Mononuclear cell (primary cell): Measurements from ENCODE around the gene OR51B2. TPM values are rescaled to one million over a fixed set of nuclear protein-coding genes. Genes with fewer than 3 reads are reported as not detected.
"Not testable (repeated sequence)": the region's sequence is repeated elsewhere in the genome, so short reads cannot be mapped to it uniquely, and the experiment has no call there.

ENCODE experiments used
- H3K27me3 ChIP-seq: 2 replicates; pipeline ENCODE4 v1.6.0; 2011; ENCODE audit warnings: low read length, control low read depth; ENCODE audit not compliant: insufficient read depth
- H3K4me1 ChIP-seq: 2 replicates; pipeline ENCODE4 v1.5.1; 2011; ENCODE audit warnings: mild to moderate bottlenecking, low read length, control low read depth; ENCODE audit not compliant: insufficient read depth
- H3K4me3 ChIP-seq: 2 replicates; pipeline ENCODE4 v1.5.1; 2011; ENCODE audit warnings: mild to moderate bottlenecking, low read length, moderate library complexity
- H3K9me3 ChIP-seq: 2 replicates; pipeline ENCODE4 v1.5.1; 2011; ENCODE audit warnings: low read depth, mild to moderate bottlenecking, control low read depth, low read length
- total RNA-seq: library from RNA; depleted of rRNA; stranded (reverse); fragments of >200 nt; gene quantifications from one replicate; pipeline ENCODE4 v1.2.3, GENCODE V29; 2012

OR51B2 gene
- total RNA-seq, 1 donor, result not detected

GRCh38 chr11:5339771-5340322 is 15.8 kb upstream of the OR51B2 start:
- Histone ChIP-seq H3K27me3 (no peaks in the 10 kb centered on the region), H3K9me3 (no peaks in the 10 kb centered on the region), H3K4me1 (no peaks in the 10 kb centered on the region), H3K4me3 (no peak overlapping the region)

DNA sequence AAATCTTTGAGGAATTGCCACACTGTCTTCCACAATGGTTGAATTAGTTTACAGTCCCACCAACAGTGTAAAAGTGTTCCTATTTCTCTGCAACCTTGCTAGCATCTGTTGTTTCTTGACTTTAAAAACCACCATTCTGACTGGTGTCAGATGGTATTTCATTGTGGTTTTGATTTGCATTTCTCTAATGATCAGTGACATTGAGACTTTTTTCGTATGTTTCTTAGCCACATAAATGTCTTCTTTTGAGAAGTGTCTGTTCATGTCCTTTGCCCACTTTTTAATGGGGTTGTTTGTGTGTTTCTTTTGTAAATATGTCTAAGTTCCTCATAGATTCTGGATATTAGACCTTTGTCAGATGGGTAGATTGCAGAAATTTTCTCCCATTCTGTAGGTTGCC is 13.2 kb upstream of the OR51B2 start:
- not testable (repeated sequence) for H3K4me3 ChIP-seq, H3K9me3 ChIP-seq, H3K4me1 ChIP-seq, H3K27me3 ChIP-seq

DNA sequence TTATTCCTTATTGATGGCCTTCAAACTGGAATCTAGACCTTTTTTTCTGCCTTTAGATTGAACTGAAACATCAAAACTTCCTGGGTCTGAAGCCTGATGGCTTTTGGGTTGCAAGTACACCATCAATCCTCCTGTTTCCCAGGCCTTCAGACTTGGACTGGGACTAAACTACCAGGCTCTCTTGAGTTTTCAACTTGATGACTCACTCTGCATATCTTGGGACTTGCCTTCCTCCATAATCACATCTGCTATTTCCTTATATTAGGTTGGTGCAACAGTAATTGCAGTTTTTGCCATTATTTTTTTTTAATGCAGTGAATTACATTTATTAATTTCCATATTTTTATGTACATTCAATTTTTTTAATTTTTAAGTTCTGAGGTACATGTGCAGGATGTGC is 12.2 kb upstream of the OR51B2 start:
- H3K9me3 ChIP-seq, result no peaks in the 10 kb centered on the region
- H3K4me3 ChIP-seq, result no peak overlapping the region
- no peaks in the 10 kb centered on the region for H3K4me1 ChIP-seq
- no peaks in the 10 kb centered on the region for H3K27me3 ChIP-seq

GRCh38 chr11:5335170-5335569 is 11.1 kb upstream of the OR51B2 start:
- Histone ChIP-seq H3K9me3 (no peaks in the 10 kb centered on the region), H3K27me3 (no peaks in the 10 kb centered on the region), H3K4me3 (no peak overlapping the region), H3K4me1 (no peaks in the 10 kb centered on the region)

- Histone ChIP-seq H3K4me3 (no peak overlapping the region), H3K27me3 (no peaks in the 10 kb centered on the region), H3K9me3 (no peaks in the 10 kb centered on the region), H3K4me1 (no peaks in the 10 kb centered on the region)
These were observed 6.8 kb downstream of the OR51B2 start for GRCh38 chr11:5317292-5317691.

DNA sequence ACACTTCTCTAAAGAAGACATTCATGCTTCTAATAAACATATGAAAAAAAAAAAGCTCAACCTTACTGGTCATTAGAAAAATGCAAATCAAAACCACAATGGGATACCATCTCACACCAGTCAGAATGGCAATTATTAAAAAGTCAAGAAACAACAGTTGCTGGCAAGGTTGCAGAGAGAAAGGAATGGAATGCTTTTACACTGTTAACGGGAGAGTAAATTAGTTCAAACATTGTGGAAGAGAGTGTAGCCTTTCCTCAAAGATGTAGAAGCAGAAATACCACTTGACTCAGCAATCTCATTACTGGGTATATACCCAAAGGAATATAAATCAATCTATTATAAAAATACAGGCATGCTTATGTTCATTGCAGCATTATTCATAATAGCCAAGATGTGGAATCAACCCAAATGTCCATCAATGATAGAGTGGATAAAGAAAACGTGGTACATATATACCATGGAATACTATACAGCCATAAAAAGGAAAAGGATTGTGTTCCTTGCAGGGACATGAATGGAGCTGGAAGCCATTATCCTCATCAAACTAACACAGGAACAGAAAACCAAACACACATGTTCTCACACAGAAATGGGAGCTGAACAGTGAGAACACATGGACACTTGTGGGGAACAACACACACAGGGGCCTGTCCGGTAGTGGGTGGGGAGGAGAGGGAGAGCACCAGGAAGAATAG is 10.6 kb downstream of the OR51B2 start:
- not testable (repeated sequence) for H3K4me3 ChIP-seq, H3K9me3 ChIP-seq, H3K27me3 ChIP-seq, H3K4me1 ChIP-seq

- H3K27me3 ChIP-seq, result no peaks in the 10 kb centered on the region
- no peaks in the 10 kb centered on the region for H3K9me3 ChIP-seq
- H3K4me1 ChIP-seq, result no peaks in the 10 kb centered on the region
- H3K4me3 ChIP-seq, result no peak overlapping the region
These were observed 13.7 kb downstream of the OR51B2 start for GRCh38 chr11:5310423-5310822.

DNA sequence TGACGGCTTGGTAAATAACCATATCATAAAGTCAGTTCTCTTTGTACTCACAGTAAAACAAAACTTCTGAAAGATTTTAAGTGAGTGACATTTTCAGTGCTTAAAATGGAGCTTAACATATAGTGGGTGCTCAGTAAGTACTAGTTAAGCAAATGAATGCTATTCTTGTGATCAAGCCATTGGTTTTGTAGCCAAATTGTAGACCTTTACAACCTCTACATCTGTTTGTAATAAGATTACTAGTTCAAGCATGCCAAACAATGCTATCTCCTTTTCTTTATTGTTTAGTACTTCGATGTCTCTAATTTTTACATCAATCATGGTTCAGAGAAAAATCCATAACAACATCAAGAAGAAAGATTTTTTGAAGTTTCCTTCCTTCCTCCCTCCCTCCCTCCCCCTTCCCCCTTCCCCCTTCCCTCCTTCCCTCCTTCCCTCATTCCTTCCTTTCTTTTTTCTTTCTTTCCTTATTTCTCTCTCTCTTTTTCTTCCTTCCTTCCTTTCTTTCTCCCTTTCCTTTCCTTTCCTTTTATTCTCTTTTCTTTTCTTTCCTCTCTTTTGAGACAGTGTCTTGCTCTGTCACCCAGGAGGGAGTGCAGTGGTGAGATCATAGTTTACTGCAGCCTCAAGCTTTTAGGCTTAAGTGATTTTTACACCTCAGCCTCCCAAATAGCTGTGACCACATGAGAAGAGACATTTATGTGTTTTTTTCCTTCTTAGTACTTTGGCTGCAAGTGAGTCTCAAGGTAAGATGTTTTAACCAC is 16.7 kb downstream of the OR51B2 start:
- H3K9me3 ChIP-seq, result no peaks in the 10 kb centered on the region
- H3K4me3 ChIP-seq, result no peak overlapping the region
- H3K4me1 ChIP-seq, result no peaks in the 10 kb centered on the region
- no peaks in the 10 kb centered on the region for H3K27me3 ChIP-seq

DNA sequence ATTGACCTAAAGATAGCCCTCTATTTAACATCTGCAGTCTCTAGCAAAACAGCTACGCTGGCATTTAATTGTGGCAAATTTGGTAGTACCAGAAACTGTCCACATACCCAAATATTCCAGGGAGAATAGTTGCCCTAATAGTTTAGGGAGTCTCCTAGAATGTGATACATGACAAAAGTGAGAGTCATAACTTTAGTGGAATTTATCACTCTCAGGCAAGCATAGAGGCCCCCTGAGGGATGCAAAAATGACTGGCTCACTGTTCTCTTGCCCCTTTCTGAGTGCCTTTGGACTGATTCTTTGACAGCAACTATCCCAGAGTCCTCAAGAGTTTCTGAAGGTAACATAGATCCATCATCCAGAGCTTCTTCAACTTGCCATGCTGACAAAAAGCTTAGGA is 20.1 kb downstream of the OR51B2 start:
- H3K4me3 ChIP-seq, result no peak overlapping the region
- no peaks in the 10 kb centered on the region for H3K9me3 ChIP-seq
- H3K27me3 ChIP-seq, result no peaks in the 10 kb centered on the region
- no peaks in the 10 kb centered on the region for H3K4me1 ChIP-seq

DNA sequence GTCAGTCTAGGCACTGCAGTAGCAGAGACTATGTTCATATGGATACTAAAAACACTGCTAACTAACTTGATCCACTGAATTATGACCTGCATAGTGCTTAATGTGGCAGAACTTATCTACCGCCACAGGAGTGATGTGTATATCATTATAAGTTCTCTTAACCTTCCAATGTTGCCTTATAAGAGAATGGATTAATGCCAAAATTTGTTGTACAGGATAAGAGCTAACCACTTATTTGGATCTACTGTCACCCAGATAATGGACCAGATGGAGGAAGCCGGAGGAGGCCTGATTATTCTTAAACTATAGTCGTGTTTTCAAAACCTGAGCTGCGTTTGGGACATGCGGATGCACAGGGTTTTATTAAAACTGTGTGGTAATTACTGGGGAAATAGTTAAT is 20.5 kb downstream of the OR51B2 start:
- Histone ChIP-seq H3K9me3 (no peaks in the 10 kb centered on the region), H3K27me3 (no peaks in the 10 kb centered on the region), H3K4me1 (no peaks in the 10 kb centered on the region), H3K4me3 (no peak overlapping the region)

- no peaks in the 10 kb centered on the region for H3K27me3 ChIP-seq
- no peaks in the 10 kb centered on the region for H3K9me3 ChIP-seq
- no peaks in the 10 kb centered on the region for H3K4me1 ChIP-seq
- H3K4me3 ChIP-seq, result no peak within 1 kb of the TSS
These were observed 22.3 kb downstream of the OR51B2 start, which contains the start of gene OR51B4 for GRCh38 chr11:5301846-5302245. OR51B4 (minus strand) TSS chr11:5301946; CDS start chr11:5301946, 0 bp downstream.

DNA sequence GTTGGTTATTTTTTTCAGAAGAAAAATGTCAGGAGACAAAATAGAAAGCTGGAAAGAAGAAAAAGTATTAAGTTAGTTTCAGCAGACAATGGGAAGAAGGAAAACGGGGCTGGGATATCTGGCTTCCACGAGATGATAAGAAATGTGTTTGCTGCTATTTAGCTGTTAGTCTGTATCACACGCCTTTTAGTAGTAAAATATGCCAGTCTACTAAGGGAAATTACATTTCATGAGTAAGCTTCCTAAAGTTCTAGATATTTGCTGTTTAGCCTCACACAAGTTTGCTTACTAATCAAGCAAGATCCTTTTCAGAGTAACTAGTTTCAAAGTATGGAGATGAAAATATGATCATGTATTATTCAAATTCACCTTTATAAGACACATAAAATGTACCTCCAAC is 23.8 kb downstream of the OR51B2 start:
- Histone ChIP-seq H3K27me3 (no peaks in the 10 kb centered on the region), H3K4me1 (no peaks in the 10 kb centered on the region), H3K4me3 (no peak overlapping the region), H3K9me3 (no peaks in the 10 kb centered on the region)

DNA sequence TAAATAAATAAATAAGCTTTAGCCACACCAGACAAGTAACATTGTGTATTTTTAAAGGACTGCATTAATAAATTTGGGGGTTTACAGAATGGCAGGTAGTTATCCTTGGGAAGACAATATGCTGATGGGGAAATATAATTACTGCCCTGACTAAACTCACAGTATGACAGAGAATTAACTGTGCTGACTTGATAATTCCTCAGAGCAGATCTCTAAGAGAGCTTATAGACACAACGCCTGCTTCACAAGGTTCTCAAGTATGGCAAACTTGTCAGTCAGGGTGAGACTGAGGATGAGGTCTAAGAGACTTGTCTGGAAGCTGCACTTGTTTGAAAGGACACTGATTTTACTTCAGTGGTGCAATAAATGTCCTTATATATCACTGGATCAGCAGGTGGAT is 25.6 kb downstream of the OR51B2 start:
- Histone ChIP-seq H3K9me3 (no peaks in the 10 kb centered on the region), H3K4me1 (no peaks in the 10 kb centered on the region), H3K27me3 (no peaks in the 10 kb centered on the region), H3K4me3 (no peak overlapping the region)

DNA sequence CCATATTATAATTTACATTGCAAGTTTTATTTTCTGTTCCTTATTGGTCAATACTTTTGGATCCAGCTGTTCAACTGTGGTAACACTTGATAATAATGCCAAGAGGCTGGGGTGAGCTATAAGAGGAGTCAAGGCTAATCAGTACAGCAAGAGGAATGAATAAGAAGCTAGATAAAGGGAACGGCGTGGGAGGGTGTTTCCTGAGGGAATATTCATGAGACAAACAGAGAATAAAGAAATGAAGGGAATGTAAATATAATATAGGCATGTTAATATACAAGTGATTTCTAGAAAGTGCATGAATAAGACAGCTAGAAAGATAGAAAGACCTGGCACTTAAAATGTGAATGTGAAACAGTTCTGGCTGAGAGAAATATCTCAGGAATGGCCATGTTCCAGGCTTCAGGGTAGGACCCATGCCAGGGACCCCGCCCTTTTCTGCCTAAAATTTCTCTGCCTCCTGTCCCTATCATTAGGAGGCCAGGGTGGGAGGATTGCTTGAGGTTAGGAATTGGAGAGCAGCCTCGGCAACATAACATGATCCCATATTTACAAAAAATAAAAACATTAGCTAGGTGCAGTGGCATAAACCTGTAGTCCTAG is 26.3 kb downstream of the OR51B2 start:
- Histone ChIP-seq H3K4me1 (no peaks in the 10 kb centered on the region), H3K9me3 (no peaks in the 10 kb centered on the region), H3K4me3 (no peak overlapping the region), H3K27me3 (no peaks in the 10 kb centered on the region)

DNA sequence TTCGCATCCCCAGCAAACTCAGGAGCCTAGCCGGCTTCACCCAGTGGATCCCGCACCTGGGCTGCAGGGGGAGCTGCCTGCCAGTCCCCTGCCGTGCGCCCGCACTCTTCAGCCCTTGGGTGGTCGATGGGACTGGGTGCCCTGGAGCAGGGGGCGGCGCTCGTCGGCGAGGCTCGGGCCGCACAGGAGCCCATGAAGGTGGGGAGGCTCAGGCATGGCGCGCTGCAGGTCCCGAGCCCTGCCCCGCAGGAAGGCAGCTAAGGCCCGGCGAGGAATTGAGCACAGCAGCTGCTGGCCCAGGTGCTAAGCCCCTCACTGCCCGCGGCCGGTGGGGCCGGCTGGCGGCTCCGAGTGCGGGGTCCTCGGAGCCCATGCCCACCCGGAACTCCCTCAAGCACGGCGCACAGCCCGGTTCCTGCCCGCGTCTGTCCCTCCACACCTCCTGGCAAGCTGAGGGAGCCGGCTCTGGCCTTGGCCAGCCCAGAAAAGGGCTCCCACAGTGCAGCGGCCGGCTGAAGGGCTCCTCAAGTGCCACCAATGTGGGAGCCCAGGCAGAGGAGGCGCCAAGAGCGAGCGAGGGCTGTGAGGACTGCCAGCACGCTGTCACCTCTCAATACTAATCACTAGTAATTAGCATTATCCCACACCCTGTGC is 29.6 kb downstream of the OR51B2 start:
- not testable (repeated sequence) for H3K4me1 ChIP-seq, H3K4me3 ChIP-seq, H3K9me3 ChIP-seq, H3K27me3 ChIP-seq
